HCT116 (cell line): ENCODE results near the gene CYTL1. TPM values are rescaled to one million over a fixed set of nuclear protein-coding genes. Genes with fewer than 3 reads are reported as not detected.
A peak's percentile ranks its signal among the peaks of the same experiment; 100 is the strongest.

Experiments used
- ATAC-seq: fragments of 200-7000 bp; cut with Tn5 transposase; 2 replicates; pipeline ENCODE4 v1.9.1; 2020; ENCODE audit warnings: mild to moderate bottlenecking, moderate library complexity
- BruUV-seq: library from RNA; stranded (reverse); fragments of 400-500 nt; replicated peaks from 2 replicates; lab custom pipeline; 2021; lab: Mats Ljungman, UMichigan
- CTCF ChIA-PET: fragments of 300-600 bp; sonication (Branson Sonifier 250); formaldehyde crosslinking; loops from one replicate; lab custom pipeline; 2021; ENCODE audit warnings: antibody characterized with exemption; lab: Charles Lee
- POLR2A ChIA-PET: fragments of 300-600, 350-600 bp; sonication (Branson Sonifier 250); formaldehyde crosslinking; loops from one replicate; lab custom pipeline; 2021; ENCODE audit warnings: antibody characterized with exemption; lab: Charles Lee
- RAD21 ChIA-PET, 2 experiments: fragments of 300-600 bp; sonication (Branson Sonifier 250); formaldehyde crosslinking; loops; one replicate each; lab custom pipeline; 2023; ENCODE audit warnings: low total read pairs in 2 of 2; ENCODE audit not compliant: uncharacterized antibody in 2 of 2, unreplicated experiment in 2 of 2, low non-redundant PET in 1 of 2; lab: Charles Lee
- DNase-seq: peaks from one replicate; pipeline ENCODE4 v3.0.0-alpha.2; 2010; ENCODE audit warnings: low read depth, low spot score
- H2AFZ ChIP-seq: fragments of 200-600 bp; shearing (Covaris generic), sonication (generic); 2 replicates; pipeline ENCODE4 v1.6.1; 2017; ENCODE audit warnings: low read depth, mixed run types, mixed read lengths, antibody characterized with exemption, low read length; ENCODE audit not compliant: poor library complexity, severe bottlenecking
- H3K27ac ChIP-seq: 2 replicates; pipeline ENCODE4 v1.5.1; 2012; ENCODE audit warnings: low read depth, low read length
- H3K27me3 ChIP-seq: fragments of 200-600 bp; sonication (generic); 2 replicates; pipeline ENCODE4 v1.6.1; 2016; ENCODE audit warnings: mixed run types, low read length, mixed read lengths; ENCODE audit not compliant: insufficient read depth
- H3K36me3 ChIP-seq, 2 experiments: fragments of 200-500 bp in 1 of 2; fragments of 200-600 bp in 1 of 2; sonication (Bioruptor generic) in 1 of 2; sonication (generic) in 1 of 2; 2 replicates each; pipeline versions ENCODE4 v1.5.1 to v1.6.1; 2014 to 2016; ENCODE audit warnings: low read length in 2 of 2, inconsistent platforms in 1 of 2, mixed read lengths in 1 of 2, mixed run types in 1 of 2; ENCODE audit not compliant: insufficient read depth in 2 of 2, control insufficient read depth in 1 of 2
- H3K4me1 ChIP-seq, 2 experiments: fragments of 200-600 bp in 1 of 2; sonication (generic) in 1 of 2; 2 replicates each; pipeline versions ENCODE4 v1.5.1 to v1.6.1; 2012 to 2017; ENCODE audit warnings: low read length in 2 of 2, inconsistent platforms in 1 of 2, mild to moderate bottlenecking in 1 of 2, mixed read lengths in 1 of 2, mixed run types in 1 of 2, moderate library complexity in 1 of 2; ENCODE audit not compliant: insufficient read depth in 2 of 2, control insufficient read depth in 1 of 2
- H3K4me2 ChIP-seq: fragments of 200-600 bp; sonication (generic); 2 replicates; pipeline ENCODE4 v1.6.1; 2017; ENCODE audit warnings: mixed run types, low read length, mixed read lengths
- H3K4me3 ChIP-seq, 2 experiments: fragments of 200-600 bp in 1 of 2; sonication (generic) in 1 of 2; replicated peaks in 1 of 2; 2 replicates each; pipeline ENCODE4 v1.5.1; 2011 to 2016; ENCODE audit warnings: low read length in 2 of 2, control low read depth in 1 of 2, low read depth in 1 of 2, mild to moderate bottlenecking in 1 of 2, mixed read lengths in 1 of 2, mixed run types in 1 of 2
- H3K79me2 ChIP-seq: fragments of 200-600 bp; sonication (generic); 2 replicates; pipeline ENCODE4 v1.6.1; 2017; ENCODE audit warnings: mild to moderate bottlenecking, mixed run types, low read length, moderate library complexity, mixed read lengths; ENCODE audit not compliant: insufficient read depth
- H3K9ac ChIP-seq: fragments of 200-600 bp; sonication (generic); 2 replicates; pipeline ENCODE4 v1.6.1; 2016; ENCODE audit warnings: low read length, mixed read lengths
- H3K9me2 ChIP-seq: fragments of 200-600 bp; sonication (generic), shearing (Covaris generic); 2 replicates; pipeline ENCODE4 v1.6.1; 2017; ENCODE audit warnings: mixed run types, mild to moderate bottlenecking, moderate library complexity; ENCODE audit not compliant: insufficient read depth
- H3K9me3 ChIP-seq, 2 experiments: fragments of 200-500 bp in 1 of 2; fragments of 200-600 bp in 1 of 2; sonication (Bioruptor generic) in 1 of 2; sonication (generic) in 1 of 2; 2 replicates each; pipeline ENCODE4 v1.6.1; 2014 to 2017; ENCODE audit warnings: low read length in 2 of 2, mixed read lengths in 2 of 2, inconsistent platforms in 1 of 2, low read depth in 1 of 2, mild to moderate bottlenecking in 1 of 2, mixed run types in 1 of 2, moderate library complexity in 1 of 2; ENCODE audit not compliant: control insufficient read depth in 1 of 2, insufficient read depth in 1 of 2
- H4K20me1 ChIP-seq: fragments of 200-600 bp; sonication (generic), shearing (Covaris generic); 2 replicates; pipeline ENCODE4 v1.6.1; 2017; ENCODE audit warnings: mixed run types, mild to moderate bottlenecking, moderate library complexity; ENCODE audit not compliant: insufficient read depth
- EZH2phosphoT487 ChIP-seq: fragments of 200-600 bp; IDR thresholded peaks from 2 replicates; pipeline ENCODE4 v1.6.1; 2018; ENCODE audit warnings: antibody characterized with exemption, borderline replicate concordance
- RAD21 ChIP-seq: IDR thresholded peaks from 2 replicates; pipeline ENCODE4 v1.6.1; 2012; ENCODE audit warnings: low read depth, mild to moderate bottlenecking
- SIN3A ChIP-seq: IDR thresholded peaks from 2 replicates; pipeline ENCODE4 v1.6.1; 2012; ENCODE audit warnings: low read depth
- intact Hi-C: fragments of 100-400 bp; cut with micrococcal nuclease; formaldehyde crosslinking; loops from 2 replicates; pipeline ENCODE4 v1.10.0; 2022
- total RNA-seq: library from RNA; stranded (reverse); gene quantifications from one replicate; pipeline ENCODE4 v1.2.1, GENCODE V29; 2021; ENCODE audit not compliant: unreplicated experiment
- TF ChIP-seq, protein P1 (sequence below), 3 experiments: fragments of 200-600 bp in 1 of 3; sonication (generic) in 1 of 3; IDR thresholded peaks in 2 of 3; conservative IDR thresholded peaks in 1 of 3; 2 replicates each; pipeline ENCODE4 v1.5.1; 2012 to 2017; ENCODE audit warnings: low read depth in 2 of 3, low read length in 2 of 3, antibody characterized with exemption in 1 of 3, borderline replicate concordance in 1 of 3, control low read depth in 1 of 3, mild to moderate bottlenecking in 1 of 3, mixed read lengths in 1 of 3, mixed run types in 1 of 3, moderate library complexity in 1 of 3; ENCODE audit not compliant: insufficient read depth in 1 of 3

Gene CYTL1
- total RNA-seq, 1 experiment from 2014 or later = not detected

DNA sequence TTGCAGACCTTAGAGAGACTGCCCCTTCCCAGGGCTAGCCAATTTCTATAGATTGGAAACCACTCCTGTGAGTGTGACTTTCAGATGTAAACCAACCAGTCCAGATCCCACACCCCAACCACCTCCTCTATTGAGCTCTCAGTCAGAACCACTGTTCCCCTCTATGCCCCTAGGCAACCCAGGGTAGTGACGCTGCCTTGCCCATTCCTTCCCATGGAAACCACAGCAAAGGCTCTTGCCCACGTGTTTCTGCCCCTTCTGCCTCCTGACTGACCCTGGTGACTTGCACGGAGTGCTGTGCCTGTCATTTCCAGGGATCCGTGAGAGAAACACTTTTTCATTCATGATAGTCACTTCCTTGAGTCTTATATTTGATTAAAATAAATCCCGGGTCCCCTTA lies 32.4 kb downstream of the CYTL1 start:
- RAD21 ChIA-PET = interaction anchor here in 1 of 2 experiments (0.6 kb wide), 1 partner anchor 803 kb away, joined by 4 read pairs; no protein-coding TSS in a partner anchor
- H3K9me2 ChIP-seq = no peaks in the 10 kb centered on the region

DNA sequence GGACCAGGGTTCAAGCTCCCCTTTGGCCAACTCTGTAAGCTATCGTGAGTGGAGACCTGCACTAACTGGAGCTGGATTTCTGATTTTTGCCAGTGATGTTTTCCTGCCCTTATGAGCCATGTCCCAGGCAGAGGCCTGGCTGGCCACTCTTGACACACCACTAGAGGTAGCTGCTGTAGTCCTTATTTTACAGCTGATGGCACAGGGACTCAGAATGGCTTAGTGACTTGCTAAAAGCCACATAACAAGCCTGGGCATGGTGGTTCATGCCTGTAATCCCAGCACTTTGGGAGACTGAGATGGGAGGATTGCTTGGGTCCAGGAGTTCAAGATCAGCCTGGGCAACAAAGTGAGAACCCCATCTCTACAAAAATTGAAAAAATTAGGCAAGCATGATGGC lies 33.4 kb downstream of the CYTL1 start:
- Histone ChIP-seq H3K4me1 (peaks cover 2 to 17% of the 10 kb centered on the region in 2 experiments; a peak in 3 of 4 replicates), H3K27ac (no peak overlapping the region), H4K20me1 (no peaks in the 10 kb centered on the region), H3K79me2 (no peaks in the 10 kb centered on the region), H3K4me2 (no peak overlapping the region)
- ATAC-seq = peak; percentile 71
- ChIA-PET RAD21 (interaction anchor here in 1 of 2 experiments (0.6 kb wide), 1 partner anchor 590 kb away, joined by 3 read pairs; no protein-coding TSS in a partner anchor), POLR2A (no interaction called here)
- TF ChIP-seq RAD21 = peak; percentile 46
- no peak for TF ChIP-seq EZH2phosphoT487
- TF ChIP-seq, protein P1, sequence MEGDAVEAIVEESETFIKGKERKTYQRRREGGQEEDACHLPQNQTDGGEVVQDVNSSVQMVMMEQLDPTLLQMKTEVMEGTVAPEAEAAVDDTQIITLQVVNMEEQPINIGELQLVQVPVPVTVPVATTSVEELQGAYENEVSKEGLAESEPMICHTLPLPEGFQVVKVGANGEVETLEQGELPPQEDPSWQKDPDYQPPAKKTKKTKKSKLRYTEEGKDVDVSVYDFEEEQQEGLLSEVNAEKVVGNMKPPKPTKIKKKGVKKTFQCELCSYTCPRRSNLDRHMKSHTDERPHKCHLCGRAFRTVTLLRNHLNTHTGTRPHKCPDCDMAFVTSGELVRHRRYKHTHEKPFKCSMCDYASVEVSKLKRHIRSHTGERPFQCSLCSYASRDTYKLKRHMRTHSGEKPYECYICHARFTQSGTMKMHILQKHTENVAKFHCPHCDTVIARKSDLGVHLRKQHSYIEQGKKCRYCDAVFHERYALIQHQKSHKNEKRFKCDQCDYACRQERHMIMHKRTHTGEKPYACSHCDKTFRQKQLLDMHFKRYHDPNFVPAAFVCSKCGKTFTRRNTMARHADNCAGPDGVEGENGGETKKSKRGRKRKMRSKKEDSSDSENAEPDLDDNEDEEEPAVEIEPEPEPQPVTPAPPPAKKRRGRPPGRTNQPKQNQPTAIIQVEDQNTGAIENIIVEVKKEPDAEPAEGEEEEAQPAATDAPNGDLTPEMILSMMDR (IDR thresholded peaks at IDR 0.05 in 2 of 3, conservative IDR thresholded peaks at IDR 0.05 in 1 of 3; ENCODE audit: borderline replicate concordance in 1 of 3, insufficient read depth in 1 of 3, low read depth in 2 of 3, low read length in 2 of 3) = peak; percentile 18 to 48 (median 47); a peak in 4 of 6 replicates
- TF ChIP-seq, all 23 proteins: peak for 2
- H3K9ac ChIP-seq = no peak overlapping the region
- H2AFZ ChIP-seq = no peak overlapping the region
- H3K4me3 ChIP-seq = no peak overlapping the region
- no peaks in the 10 kb centered on the region for H3K27me3 ChIP-seq
- H3K36me3 ChIP-seq = no peaks in the 10 kb centered on the region
- CTCF ChIA-PET = interaction anchor here (0.8 to 1.3 kb wide), 3 partner anchors 9 to 32 kb away, joined by 3 to 5 read pairs (median 3); no protein-coding TSS in a partner anchor
- no TSS peak for BruUV-seq
- intact Hi-C loops = no loop called here
- no peaks in the 10 kb centered on the region for H3K9me3 ChIP-seq
- no peak for DNase-seq
- H3K9me2 ChIP-seq = no peaks in the 10 kb centered on the region

More for the DNA sequence above, 32.4 kb downstream of the CYTL1 start:
- Histone ChIP-seq H3K79me2 (no peaks in the 10 kb centered on the region), H3K9me3 (no peaks in the 10 kb centered on the region), H3K27ac (no peak overlapping the region), H3K9ac (no peak overlapping the region), H3K27me3 (no peaks in the 10 kb centered on the region), H3K36me3 (no peaks in the 10 kb centered on the region), H3K4me2 (no peak overlapping the region), H3K4me3 (no peak overlapping the region), H3K4me1 (peaks cover 9 to 26% of the 10 kb centered on the region in 2 experiments; a peak in 3 of 4 replicates), H4K20me1 (no peaks in the 10 kb centered on the region), H2AFZ (no peak overlapping the region)
- CTCF ChIA-PET = interaction anchor here (0.8 kb wide), 1 partner anchor 18 kb away, joined by 3 read pairs; no protein-coding TSS in a partner anchor
- no peak for DNase-seq
- intact Hi-C loops = no loop called here
- BruUV-seq = no TSS peak
- no peak for ATAC-seq
- TF ChIP-seq SIN3A = no peak
- POLR2A ChIA-PET = no interaction called here
